Nephron progenitor cell (in vitro differentiated cells): Measurements from ENCODE around the gene GPR137B.

ENCODE experiments used
- DNase-seq: peaks from one replicate; pipeline ENCODE4 v3.0.0; 2021
- H3K27ac Mint-ChIP-seq: 2 replicates; pipeline ENCODE4 v1.8.0; 2021; ENCODE audit warnings: mild to moderate bottlenecking, moderate library complexity, mixed read lengths
- H3K27me3 Mint-ChIP-seq: 2 replicates; pipeline ENCODE4 v1.8.0; 2021; ENCODE audit warnings: mild to moderate bottlenecking, low read depth, mixed read lengths; ENCODE audit not compliant: poor library complexity
- H3K36me3 Mint-ChIP-seq: 2 replicates; pipeline ENCODE4 v1.8.0; 2021; ENCODE audit warnings: low read depth, mixed read lengths
- H3K4me1 Mint-ChIP-seq: 2 replicates; pipeline ENCODE4 v1.8.0; 2021; ENCODE audit warnings: mixed read lengths
- H3K4me3 Mint-ChIP-seq: 2 replicates; pipeline ENCODE4 v1.8.0; 2021; ENCODE audit warnings: mild to moderate bottlenecking, moderate library complexity, mixed read lengths
- H3K9me3 Mint-ChIP-seq: 2 replicates; pipeline ENCODE4 v1.8.0; 2021; ENCODE audit warnings: mild to moderate bottlenecking, moderate library complexity, mixed read lengths
- TF ChIP-seq, protein P1 (sequence below): fragments of 200-600 bp; sonication (generic); IDR thresholded peaks from 2 replicates; pipeline ENCODE4 v1.5.0; 2021; ENCODE audit warnings: antibody characterized with exemption

GPR137B gene

DNA sequence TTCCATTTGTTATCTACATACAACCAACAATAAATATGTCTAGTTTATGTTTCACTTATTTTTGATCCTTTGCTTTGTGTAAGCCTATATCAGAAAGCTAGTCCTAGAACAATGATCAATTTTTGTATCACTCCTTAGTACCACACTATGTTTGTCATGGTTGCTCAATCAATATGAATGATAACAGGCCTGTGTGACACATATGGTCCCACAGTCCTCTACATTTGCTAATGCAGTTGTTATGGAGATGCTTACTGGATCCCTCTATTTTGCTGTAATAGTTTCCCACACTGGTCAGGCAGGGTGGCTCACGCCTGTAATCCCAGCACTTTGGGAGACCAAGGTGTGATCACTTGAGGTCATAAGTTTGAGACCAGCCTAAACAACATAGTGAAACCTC is 80.3 kb downstream of the GPR137B start:
- Mint-ChIP-seq H3K27ac (no peak overlapping the region), H3K36me3 (no peaks in the 10 kb centered on the region), H3K27me3 (no peaks in the 10 kb centered on the region), H3K9me3 (no peaks in the 10 kb centered on the region), H3K4me1 (no peaks in the 10 kb centered on the region), H3K4me3 (no peak overlapping the region)
- TF ChIP-seq, protein P1, sequence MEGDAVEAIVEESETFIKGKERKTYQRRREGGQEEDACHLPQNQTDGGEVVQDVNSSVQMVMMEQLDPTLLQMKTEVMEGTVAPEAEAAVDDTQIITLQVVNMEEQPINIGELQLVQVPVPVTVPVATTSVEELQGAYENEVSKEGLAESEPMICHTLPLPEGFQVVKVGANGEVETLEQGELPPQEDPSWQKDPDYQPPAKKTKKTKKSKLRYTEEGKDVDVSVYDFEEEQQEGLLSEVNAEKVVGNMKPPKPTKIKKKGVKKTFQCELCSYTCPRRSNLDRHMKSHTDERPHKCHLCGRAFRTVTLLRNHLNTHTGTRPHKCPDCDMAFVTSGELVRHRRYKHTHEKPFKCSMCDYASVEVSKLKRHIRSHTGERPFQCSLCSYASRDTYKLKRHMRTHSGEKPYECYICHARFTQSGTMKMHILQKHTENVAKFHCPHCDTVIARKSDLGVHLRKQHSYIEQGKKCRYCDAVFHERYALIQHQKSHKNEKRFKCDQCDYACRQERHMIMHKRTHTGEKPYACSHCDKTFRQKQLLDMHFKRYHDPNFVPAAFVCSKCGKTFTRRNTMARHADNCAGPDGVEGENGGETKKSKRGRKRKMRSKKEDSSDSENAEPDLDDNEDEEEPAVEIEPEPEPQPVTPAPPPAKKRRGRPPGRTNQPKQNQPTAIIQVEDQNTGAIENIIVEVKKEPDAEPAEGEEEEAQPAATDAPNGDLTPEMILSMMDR, result no peak
- no peak for DNase-seq

DNA sequence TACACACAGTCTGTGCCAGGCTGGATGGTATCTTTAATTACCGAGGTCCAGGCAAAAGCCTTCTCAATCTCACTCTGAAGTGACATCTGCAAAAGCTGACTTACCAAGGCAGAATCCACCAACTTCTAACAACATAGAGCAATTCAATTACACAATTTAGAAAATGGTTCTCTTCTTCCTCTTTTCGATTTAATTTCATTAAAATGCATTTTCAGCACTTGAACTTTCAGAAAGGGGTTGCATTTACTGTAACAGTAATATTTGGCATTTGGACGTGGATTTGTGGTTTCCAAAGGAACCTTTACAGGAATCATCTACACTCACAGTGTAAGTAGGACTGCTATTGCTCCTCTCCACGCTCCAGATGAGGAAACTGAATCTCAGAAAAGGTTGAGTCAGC is 86.1 kb downstream of the GPR137B start:
- TF ChIP-seq, protein P1, result no peak
- Mint-ChIP-seq H3K27ac (no peak overlapping the region), H3K9me3 (no peaks in the 10 kb centered on the region), H3K36me3 (no peaks in the 10 kb centered on the region), H3K4me3 (no peak overlapping the region), H3K27me3 (no peaks in the 10 kb centered on the region), H3K4me1 (no peaks in the 10 kb centered on the region)
- no peak for DNase-seq

DNA sequence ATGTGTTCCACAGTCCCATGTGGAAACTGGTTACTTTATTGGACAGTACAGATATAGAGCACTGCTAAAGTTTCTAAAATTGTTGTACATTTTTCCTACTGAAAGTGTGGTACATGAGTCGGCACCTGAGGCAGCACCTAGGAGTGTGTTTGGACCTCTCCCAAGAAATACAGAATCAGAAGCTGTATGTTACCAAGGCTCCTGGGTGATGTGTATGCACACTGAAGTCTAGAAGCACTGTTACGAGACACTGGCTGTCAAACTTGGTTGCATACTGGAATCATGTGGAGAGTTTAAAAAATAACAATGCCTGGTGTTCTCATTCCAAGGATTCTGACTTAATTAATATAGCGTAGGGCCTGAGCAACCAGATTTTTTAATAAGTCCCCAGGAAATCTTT is 92.8 kb downstream of the GPR137B start:
- no peaks in the 10 kb centered on the region for H3K36me3 Mint-ChIP-seq
- no peak overlapping the region for H3K27ac Mint-ChIP-seq
- no peaks in the 10 kb centered on the region for H3K27me3 Mint-ChIP-seq
- H3K4me3 Mint-ChIP-seq, result no peak overlapping the region
- no peaks in the 10 kb centered on the region for H3K4me1 Mint-ChIP-seq
- TF ChIP-seq, protein P1, result no peak
- no peak for DNase-seq
- no peaks in the 10 kb centered on the region for H3K9me3 Mint-ChIP-seq

DNA sequence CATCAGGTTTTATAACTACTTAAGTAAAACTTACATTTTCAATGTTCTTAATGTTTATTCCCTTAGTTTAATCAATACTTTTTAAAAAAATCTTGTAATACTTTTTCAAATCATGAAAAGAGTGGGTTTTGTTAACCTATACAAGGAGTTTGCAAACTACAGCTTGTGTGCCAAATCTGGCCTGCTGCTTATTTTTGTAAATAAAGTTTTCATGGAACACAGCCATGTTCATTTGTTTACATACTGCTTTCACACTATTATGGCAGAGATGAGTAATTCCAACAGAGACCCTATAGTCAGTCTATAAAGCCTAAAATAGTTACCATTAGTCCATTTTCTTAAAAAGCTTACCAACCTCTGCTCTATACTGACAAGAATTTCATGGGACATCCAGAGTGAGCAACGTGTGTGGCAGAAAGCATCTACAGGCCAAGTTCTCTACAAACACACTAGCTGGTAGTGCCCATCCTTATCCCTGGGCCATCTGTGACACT is 96.8 kb downstream of the GPR137B start:
- no peaks in the 10 kb centered on the region for H3K4me1 Mint-ChIP-seq
- no peak overlapping the region for H3K4me3 Mint-ChIP-seq
- TF ChIP-seq, protein P1, result no peak
- H3K27ac Mint-ChIP-seq, result no peak overlapping the region
- no peaks in the 10 kb centered on the region for H3K9me3 Mint-ChIP-seq
- H3K36me3 Mint-ChIP-seq, result no peaks in the 10 kb centered on the region
- no peak for DNase-seq
- no peaks in the 10 kb centered on the region for H3K27me3 Mint-ChIP-seq

DNA sequence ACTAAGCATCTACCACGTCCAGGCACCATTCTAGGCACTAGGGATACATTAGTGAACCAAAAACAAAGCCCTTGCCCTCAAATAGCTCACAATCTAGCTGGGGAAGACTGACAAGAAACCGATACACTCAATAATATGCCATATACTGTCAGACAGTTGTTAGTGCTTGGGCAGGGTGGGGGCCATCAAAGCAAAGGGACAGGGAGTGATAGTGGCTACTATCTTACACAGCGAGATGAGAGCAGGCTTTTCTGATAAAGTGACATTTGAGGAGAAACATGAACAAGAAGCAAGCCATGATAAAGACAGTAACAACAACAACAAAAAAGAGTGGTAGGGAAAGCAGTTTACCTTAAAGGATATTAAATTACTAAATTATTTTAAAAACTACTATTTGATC is 98.3 kb downstream of the GPR137B start:
- TF ChIP-seq, protein P1, result no peak

DNA sequence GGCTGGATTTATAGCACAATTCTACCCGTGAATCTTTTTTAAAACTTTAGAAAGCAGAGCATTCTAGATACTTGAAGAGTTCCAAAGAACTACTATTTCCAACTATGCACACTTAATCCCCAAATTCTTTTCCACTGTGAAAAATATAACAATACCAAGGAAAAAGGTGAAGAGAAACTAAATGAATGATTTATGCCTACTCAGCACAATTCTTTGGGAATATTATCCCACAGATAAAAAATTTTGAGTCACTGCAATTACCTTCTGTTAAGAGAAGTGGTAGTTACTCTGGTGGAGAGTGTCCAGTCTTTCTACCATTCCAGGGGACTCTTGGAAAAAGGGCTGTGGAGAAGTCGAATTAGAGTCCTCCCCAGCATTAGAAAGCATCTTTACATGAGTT is 100.2 kb downstream of the GPR137B start:
- Mint-ChIP-seq H3K9me3 (no peaks in the 10 kb centered on the region), H3K27me3 (peaks cover 4% of the 10 kb centered on the region), H3K4me1 (no peaks in the 10 kb centered on the region)

More for the DNA sequence above, 98.3 kb downstream of the GPR137B start:
- no peaks in the 10 kb centered on the region for H3K36me3 Mint-ChIP-seq
- no peaks in the 10 kb centered on the region for H3K27me3 Mint-ChIP-seq
- no peak overlapping the region for H3K4me3 Mint-ChIP-seq
- H3K4me1 Mint-ChIP-seq, result no peaks in the 10 kb centered on the region
- H3K9me3 Mint-ChIP-seq, result no peaks in the 10 kb centered on the region
- H3K27ac Mint-ChIP-seq, result no peak overlapping the region
- no peak for DNase-seq

More for the DNA sequence above, 100.2 kb downstream of the GPR137B start:
- TF ChIP-seq, protein P1, result no peak
- H3K4me3 Mint-ChIP-seq, result no peak overlapping the region
- H3K36me3 Mint-ChIP-seq, result no peaks in the 10 kb centered on the region
- no peak overlapping the region for H3K27ac Mint-ChIP-seq
- DNase-seq, result no peak
